AG09309 (cell line): Measurements from ENCODE around the gene SPOCK2.
"Not testable (repeated sequence)": the region's sequence is repeated elsewhere in the genome, so short reads cannot be mapped to it uniquely, and the experiment has no call there.

Experiments used
- DNase-seq: peaks from one replicate; pipeline ENCODE4 v3.0.0-alpha.2; 2010; ENCODE audit warnings: low read depth
- H3K4me3 ChIP-seq: 2 replicates; pipeline ENCODE4 v1.5.1; 2011; ENCODE audit warnings: mild to moderate bottlenecking, low read depth, low read length, moderate library complexity; ENCODE audit not compliant: control insufficient read depth
- TF ChIP-seq, protein P1 (sequence below): IDR thresholded peaks from 2 replicates; pipeline ENCODE4 v1.5.1; 2011; ENCODE audit warnings: mild to moderate bottlenecking, low read depth, low read length, inconsistent platforms; ENCODE audit not compliant: insufficient read depth, control insufficient read depth; ENCODE audit errors: missing control alignments

The SPOCK2 gene

DNA sequence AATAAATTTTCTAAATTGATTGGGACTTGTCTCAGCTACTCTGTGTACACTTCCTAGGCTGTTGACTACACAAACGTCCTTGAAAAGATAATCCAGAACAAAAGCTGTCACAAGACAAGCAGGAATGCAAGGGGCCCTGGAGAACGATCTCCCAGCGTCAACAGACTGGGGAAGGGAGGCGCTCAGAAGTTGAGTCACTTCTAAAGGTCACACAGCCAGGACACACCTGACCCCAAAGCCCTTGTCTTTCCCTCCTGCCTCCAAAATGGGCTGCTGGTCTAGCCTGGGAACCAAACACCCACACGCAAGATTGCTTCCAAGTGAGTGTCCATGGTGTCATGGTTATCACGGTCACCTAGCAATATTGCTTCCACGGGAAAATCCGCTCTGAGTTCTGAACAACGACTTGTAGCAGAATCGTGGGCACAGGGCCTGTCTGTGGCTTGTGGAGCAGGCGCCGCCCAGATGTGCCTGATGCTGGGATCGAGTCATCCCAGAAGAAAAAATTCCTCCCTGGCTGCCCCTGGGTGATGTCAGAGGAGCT, 49.8 kb downstream of the SPOCK2 start:
- no peak for DNase-seq
- H3K4me3 ChIP-seq, result no peak overlapping the region
- TF ChIP-seq, protein P1, sequence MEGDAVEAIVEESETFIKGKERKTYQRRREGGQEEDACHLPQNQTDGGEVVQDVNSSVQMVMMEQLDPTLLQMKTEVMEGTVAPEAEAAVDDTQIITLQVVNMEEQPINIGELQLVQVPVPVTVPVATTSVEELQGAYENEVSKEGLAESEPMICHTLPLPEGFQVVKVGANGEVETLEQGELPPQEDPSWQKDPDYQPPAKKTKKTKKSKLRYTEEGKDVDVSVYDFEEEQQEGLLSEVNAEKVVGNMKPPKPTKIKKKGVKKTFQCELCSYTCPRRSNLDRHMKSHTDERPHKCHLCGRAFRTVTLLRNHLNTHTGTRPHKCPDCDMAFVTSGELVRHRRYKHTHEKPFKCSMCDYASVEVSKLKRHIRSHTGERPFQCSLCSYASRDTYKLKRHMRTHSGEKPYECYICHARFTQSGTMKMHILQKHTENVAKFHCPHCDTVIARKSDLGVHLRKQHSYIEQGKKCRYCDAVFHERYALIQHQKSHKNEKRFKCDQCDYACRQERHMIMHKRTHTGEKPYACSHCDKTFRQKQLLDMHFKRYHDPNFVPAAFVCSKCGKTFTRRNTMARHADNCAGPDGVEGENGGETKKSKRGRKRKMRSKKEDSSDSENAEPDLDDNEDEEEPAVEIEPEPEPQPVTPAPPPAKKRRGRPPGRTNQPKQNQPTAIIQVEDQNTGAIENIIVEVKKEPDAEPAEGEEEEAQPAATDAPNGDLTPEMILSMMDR, result no peak

DNA sequence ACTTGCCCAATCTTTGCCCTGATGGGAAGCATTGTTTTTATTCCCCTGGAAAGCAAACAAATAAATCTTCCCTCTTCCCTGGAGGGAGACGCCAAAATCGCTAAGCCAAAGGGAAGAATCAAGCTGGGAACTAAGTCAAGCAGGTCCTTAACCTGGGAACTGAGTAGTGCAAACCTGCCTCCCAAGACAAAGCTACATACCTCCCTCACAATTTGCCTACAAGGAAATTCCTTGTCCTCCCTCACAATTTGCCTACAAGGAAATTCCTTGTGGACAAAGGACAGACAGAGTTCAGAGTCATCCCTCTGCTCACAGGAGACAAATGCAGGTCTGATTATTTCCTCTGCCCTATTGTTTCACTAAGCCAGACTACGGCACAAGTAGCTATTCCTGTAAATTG, 50.5 kb downstream of the SPOCK2 start:
- H3K4me3 ChIP-seq, result no peak overlapping the region
- DNase-seq, result no peak
- TF ChIP-seq, protein P1, result no peak

DNA sequence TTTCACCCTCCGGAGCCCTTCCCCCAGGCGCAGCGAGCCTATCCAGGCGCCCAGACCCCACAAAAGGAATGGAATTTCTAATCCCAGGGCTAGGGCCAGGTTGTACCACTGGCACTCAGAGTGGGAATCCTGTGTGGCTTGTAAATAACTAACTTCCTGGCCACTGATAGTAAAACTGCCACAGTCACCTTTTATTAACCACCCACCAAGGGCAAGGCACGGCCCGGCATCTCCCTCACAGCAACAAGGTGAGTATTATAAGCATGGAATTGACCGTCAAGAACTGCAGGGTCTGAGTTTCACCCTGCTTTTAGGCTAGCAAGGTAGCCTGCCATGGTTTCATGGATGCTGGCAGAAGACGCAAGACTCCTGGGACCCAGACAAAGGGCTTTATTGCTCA, 51.1 kb downstream of the SPOCK2 start:
- DNase-seq, result no peak
- TF ChIP-seq, protein P1, result no peak

DNA sequence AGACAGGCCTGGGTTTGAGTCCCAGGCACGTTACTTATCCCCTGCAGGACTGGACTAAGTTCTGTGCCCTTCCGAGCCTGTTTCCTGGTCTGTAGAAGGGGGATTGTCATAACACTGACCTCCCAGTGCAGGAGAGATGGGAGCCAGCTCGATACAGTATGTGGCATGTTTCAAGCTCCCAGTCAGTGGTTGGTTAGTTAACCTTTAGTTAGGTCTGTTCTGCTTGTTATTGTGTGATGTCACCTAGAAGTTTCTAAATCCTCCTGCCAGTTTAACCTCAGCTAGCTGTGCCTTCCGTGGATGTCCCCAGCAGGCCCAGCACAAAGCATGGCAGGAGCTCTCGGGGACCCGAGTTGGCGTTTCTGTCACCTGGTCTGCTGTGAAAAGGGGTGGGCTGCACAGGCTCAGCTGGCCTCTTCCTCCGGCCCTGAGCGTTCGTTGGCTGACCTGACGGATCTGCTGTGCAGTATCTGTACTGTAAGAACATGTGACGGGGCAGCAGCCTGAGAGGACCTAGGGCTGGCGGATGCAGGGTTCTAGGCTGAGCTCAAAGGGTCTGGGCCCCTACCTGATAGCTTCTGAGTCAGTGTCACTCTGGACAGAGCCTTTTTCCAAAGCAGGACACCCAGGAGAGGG, 53.0 kb downstream of the SPOCK2 start:
- TF ChIP-seq, protein P1, result no peak
- no peak overlapping the region for H3K4me3 ChIP-seq
- DNase-seq, result no peak

More for the DNA sequence above, 51.1 kb downstream of the SPOCK2 start:
- no peak overlapping the region for H3K4me3 ChIP-seq

DNA sequence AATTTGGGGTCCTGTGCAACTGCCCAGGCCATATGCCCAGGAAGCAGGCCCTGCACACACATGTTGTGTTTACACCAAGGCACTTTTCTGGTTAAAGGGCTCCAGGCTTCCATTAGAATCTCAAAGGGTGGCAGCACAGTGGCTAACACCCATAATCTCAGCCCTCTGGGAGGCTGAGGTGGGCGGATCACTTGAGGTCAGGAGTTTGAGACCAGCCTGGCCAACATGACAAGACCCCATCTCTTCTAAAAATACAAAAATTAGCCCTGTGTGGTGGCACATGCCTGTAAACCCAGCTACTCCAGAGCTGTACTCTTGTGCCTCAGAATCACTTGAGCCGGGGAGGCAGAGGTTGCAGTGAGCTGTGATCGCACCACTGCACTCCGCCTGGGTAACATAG, 53.6 kb downstream of the SPOCK2 start:
- H3K4me3 ChIP-seq, result no peak overlapping the region
- TF ChIP-seq, protein P1, result no peak
- DNase-seq, result no peak

DNA sequence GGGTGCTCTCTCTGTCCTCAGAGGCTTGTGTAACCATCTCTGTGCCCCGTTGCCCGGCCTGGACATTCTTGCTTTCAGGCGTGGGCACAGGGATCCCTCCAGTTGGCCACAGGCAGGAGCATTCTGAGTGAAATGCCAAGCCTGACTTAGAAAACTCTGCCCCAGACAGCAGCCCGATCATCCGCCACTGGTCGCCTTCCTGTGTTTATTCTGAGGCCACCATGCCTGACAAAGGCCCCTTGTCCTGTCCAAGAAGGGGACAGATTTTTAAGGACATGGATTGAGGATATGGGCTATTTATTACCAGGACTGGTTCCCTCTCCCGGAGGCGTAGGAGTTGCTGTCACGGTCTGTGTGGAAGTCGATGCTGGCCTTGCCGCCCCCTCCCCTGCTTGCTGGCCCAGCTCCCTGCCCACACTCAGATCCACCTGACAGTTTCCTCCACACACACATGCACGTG, 54.3 kb downstream of the SPOCK2 start:
- TF ChIP-seq, protein P1, result no peak
- no peak for DNase-seq

DNA sequence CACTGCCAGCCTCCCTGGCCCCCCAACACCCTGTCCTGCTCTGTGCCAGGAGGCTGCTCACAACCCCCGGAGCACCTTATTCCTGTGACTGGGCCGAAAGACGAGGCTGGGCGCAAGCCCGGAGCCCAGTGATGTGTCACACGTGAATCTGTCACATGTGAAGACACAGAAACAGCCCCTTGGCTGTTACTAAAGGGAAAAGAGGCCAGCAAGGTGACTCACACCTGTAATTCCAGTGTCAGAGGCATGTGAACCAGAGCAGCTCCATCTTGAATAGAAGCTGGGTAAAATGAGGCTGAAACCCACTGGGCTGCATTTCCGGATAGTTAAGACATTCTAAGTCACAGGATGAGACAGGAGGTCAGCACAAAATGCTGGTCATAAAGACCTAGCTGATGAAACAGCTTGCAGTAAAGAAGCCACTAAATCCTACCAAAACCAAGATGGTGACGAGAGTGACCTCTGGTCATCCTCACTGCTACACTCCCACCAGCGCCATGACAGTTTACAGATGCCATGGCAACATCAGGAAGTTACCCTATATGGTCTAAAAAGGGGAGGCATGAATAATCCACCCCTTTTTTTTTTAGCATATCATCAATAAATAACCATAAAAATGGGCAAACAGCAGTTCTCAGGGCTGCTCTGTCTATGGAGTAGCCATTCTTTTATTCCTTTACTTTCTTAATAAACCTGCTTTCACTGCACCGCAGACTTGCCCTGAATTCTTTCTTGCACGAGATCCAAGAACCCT, 55.8 kb downstream of the SPOCK2 start:
- DNase-seq, H3K4me3 ChIP-seq: not testable (repeated sequence)

More for the DNA sequence above, 54.3 kb downstream of the SPOCK2 start:
- H3K4me3 ChIP-seq, result no peak overlapping the region
